ENCODE data around the gene OR1I1.

GRCh38 chr19:15120135-15121026, 38.4 kb downstream of the OR1I1 start:
- TF ChIP-seq CTCF (IDR thresholded peaks at IDR 0.05; ENCODE audit: low read depth, low read length, poor library complexity, severe bottlenecking) (peak; percentile 34), EZH2phosphoT487 (IDR thresholded peaks at IDR 0.05; ENCODE audit: borderline replicate concordance, low read length) (no peak)
